ENCODE data around the gene GADD45B. TPM values are rescaled to one million over a fixed set of nuclear protein-coding genes. Genes with fewer than 3 reads are reported as not detected.
"Not testable (repeated sequence)": the region's sequence is repeated elsewhere in the genome, so short reads cannot be mapped to it uniquely, and the experiment has no call there.

GADD45B gene
- total and polyA plus RNA-seq, 3 donors from 2014 or later, result 16.9 to 59.7 (median 30.5) TPM

GRCh38 chr19:2500156-2500555 lies 24.2 kb downstream of the GADD45B start:
- WGBS, 2 donors, result 61 to 77% methylated on average over 13 of the region's 13 CpGs

GRCh38 chr19:2500841-2501261 lies 24.9 kb downstream of the GADD45B start:
- H3K27ac ChIP-seq, result no peak overlapping the region
- 62 to 72% methylated on average over 12 of the region's 12 CpGs for WGBS, 2 donors
- no peak overlapping the region for H3K4me3 ChIP-seq
- peaks cover 9% of the 10 kb centered on the region for H3K4me1 ChIP-seq
- H3K27me3 ChIP-seq, result no peaks in the 10 kb centered on the region
- no peaks in the 10 kb centered on the region for H3K9me3 ChIP-seq
- H3K36me3 ChIP-seq (ENCODE audit: low read depth, missing control alignments), result no peaks in the 10 kb centered on the region
- intact Hi-C loops (cut with DNase I; ENCODE audit: low total_unique reads), result no loop called here
- no peak for DNase-seq
- TF ChIP-seq POLR2A (IDR thresholded peaks at IDR 0.05), result no peak
- TF ChIP-seq CTCF (IDR thresholded peaks at IDR 0.05), result no peak

More at GRCh38 chr19:2500156-2500555, 24.2 kb downstream of the GADD45B start:
- intact Hi-C loops (cut with DNase I; ENCODE audit: low total_unique reads), result no loop called here
- TF ChIP-seq POLR2A (IDR thresholded peaks at IDR 0.05), result no peak
- no peak for TF ChIP-seq CTCF (IDR thresholded peaks at IDR 0.05)
- no peaks in the 10 kb centered on the region for H3K9me3 ChIP-seq
- no peak for DNase-seq
- H3K36me3 ChIP-seq (ENCODE audit: low read depth, missing control alignments), result no peaks in the 10 kb centered on the region
- peaks cover 16% of the 10 kb centered on the region for H3K4me1 ChIP-seq
- no peaks in the 10 kb centered on the region for H3K27me3 ChIP-seq
- H3K4me3 ChIP-seq, result no peak overlapping the region
- H3K27ac ChIP-seq, result no peak overlapping the region

DNA sequence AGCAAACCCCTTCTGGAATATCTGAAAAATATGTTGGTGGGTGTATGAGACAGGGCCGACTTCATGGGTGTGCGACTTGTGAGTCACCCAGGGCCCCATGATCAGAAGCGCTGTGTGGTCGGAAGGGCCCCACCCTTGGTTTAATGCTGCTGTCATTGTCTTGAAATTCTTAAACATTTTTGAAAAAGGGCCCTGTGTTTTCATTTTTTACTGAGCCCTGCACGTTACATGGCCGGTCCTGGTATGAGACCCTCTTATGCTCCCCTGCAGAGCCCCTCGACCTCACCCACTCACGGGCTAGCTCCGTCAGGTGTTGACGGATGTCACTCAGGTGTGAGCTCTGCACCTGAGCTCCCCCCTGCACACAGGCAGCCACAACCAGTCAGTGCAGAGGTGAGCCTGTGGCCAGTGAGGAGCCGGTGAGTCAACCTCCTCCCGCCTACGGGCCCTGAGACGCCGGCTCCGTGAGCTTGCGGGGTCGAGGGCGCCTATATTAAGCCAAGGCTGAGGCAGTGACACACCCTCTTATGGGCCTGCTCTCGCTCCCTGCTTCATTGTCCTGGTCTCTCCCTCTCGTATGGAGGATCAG lies 27.7 kb downstream of the GADD45B start:
- Histone ChIP-seq H3K4me3 (no peak overlapping the region), H3K27me3 (no peaks in the 10 kb centered on the region), H3K4me1 (peaks cover 5% of the 10 kb centered on the region), H3K9me3 (no peaks in the 10 kb centered on the region), H3K36me3 (ENCODE audit: low read depth, missing control alignments) (no peaks in the 10 kb centered on the region), H3K27ac (no peak overlapping the region)
- intact Hi-C loops (cut with DNase I; ENCODE audit: low total_unique reads), result no loop called here
- 56 to 59% methylated on average over 20 to 21 of the region's 21 CpGs for WGBS, 2 donors
- no peak for DNase-seq
- TF ChIP-seq POLR2A (IDR thresholded peaks at IDR 0.05), result no peak
- TF ChIP-seq CTCF (IDR thresholded peaks at IDR 0.05), result no peak

- H3K4me1 ChIP-seq; intact Hi-C loops (cut with DNase I; ENCODE audit: low total_unique reads); DNase-seq; H3K4me3 ChIP-seq; H3K27ac ChIP-seq; H3K36me3 ChIP-seq (ENCODE audit: low read depth, missing control alignments); H3K27me3 ChIP-seq; H3K9me3 ChIP-seq: not testable (repeated sequence)
- 76 to 78% methylated on average over 8 of the region's 8 CpGs for WGBS, 2 donors
Observed at GRCh38 chr19:2506656-2507055, 30.7 kb downstream of the GADD45B start.

DNA sequence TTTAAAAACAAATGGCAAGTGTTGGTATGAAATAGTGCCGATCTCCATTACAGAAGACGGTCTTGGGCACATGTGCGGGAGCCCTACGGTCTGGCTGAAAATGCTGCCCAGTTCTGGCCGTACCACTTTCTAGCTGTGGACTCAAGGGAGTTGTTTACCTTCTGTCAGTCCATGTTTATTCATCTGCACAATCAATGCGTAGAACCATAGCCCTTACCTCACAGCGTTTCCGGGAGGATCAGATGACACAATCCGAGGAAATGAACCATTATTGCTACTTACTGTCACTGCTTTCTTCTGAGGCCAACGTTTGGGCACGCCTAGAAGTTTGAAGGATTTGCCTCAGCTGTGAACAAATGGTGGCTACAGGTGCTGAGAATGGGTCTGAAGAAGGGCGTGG lies 31.2 kb downstream of the GADD45B start:
- H3K4me1 ChIP-seq, result no peaks in the 10 kb centered on the region
- no peaks in the 10 kb centered on the region for H3K36me3 ChIP-seq (ENCODE audit: low read depth, missing control alignments)
- DNase-seq, result no peak
- H3K9me3 ChIP-seq, result no peaks in the 10 kb centered on the region
- TF ChIP-seq CTCF (IDR thresholded peaks at IDR 0.05) (no peak), POLR2A (IDR thresholded peaks at IDR 0.05) (no peak)
- H3K27me3 ChIP-seq, result no peaks in the 10 kb centered on the region
- no peak overlapping the region for H3K4me3 ChIP-seq
- H3K27ac ChIP-seq, result no peak overlapping the region
- WGBS, 2 donors, result 41 to 52% methylated on average over 12 of the region's 12 CpGs
- intact Hi-C loops (cut with DNase I; ENCODE audit: low total_unique reads), result no loop called here
